ENCODE data around the gene GLRX.
A peak's percentile ranks its signal among the peaks of the same experiment; 100 is the strongest.
"Not testable (repeated sequence)": the region's sequence is repeated elsewhere in the genome, so short reads cannot be mapped to it uniquely, and the experiment has no call there.

Gene GLRX

GRCh38 chr5:95822542-95823181 is at the start of gene GLRX:
Gene GLRX (minus strand): TSS chr5:95822726. CDS start chr5:95822662, 64 bp downstream.
- DNase-seq (ENCODE audit: low spot score): peak; percentile 90

- no peak for DNase-seq (ENCODE audit: low spot score)
These were observed 48.8 kb upstream of the GLRX start for GRCh38 chr5:95871146-95871806.

- no peak for DNase-seq (ENCODE audit: low spot score)
These were observed 47.7 kb upstream of the GLRX start for GRCh38 chr5:95870105-95870672.

- DNase-seq (ENCODE audit: low spot score): not testable (repeated sequence)
These were observed 46.8 kb upstream of the GLRX start for GRCh38 chr5:95869173-95869855.

- no peak for DNase-seq (ENCODE audit: low spot score)
These were observed 45.6 kb upstream of the GLRX start for GRCh38 chr5:95868136-95868535.

GRCh38 chr5:95866435-95867040 is 44.0 kb upstream of the GLRX start:
- DNase-seq (ENCODE audit: low spot score): no peak

GRCh38 chr5:95864944-95865504 is 42.5 kb upstream of the GLRX start:
- DNase-seq (ENCODE audit: low spot score): no peak

- no peak for DNase-seq (ENCODE audit: low spot score)
These were observed 41.9 kb upstream of the GLRX start for GRCh38 chr5:95864456-95864855.

GRCh38 chr5:95863383-95863757 is 40.8 kb upstream of the GLRX start:
- peak; percentile 45 for DNase-seq (ENCODE audit: low spot score)

- DNase-seq (ENCODE audit: low spot score): no peak
These were observed 40.3 kb upstream of the GLRX start for GRCh38 chr5:95862671-95863382.

GRCh38 chr5:95861864-95862561 is 39.5 kb upstream of the GLRX start:
- no peak for DNase-seq (ENCODE audit: low spot score)

- peak; percentile 86 for DNase-seq (ENCODE audit: low spot score)
These were observed 38.8 kb upstream of the GLRX start for GRCh38 chr5:95861221-95861863.

- DNase-seq (ENCODE audit: low spot score): no peak
These were observed 37.1 kb upstream of the GLRX start for GRCh38 chr5:95859661-95860060.

GRCh38 chr5:95858661-95859595 is 36.4 kb upstream of the GLRX start:
- peak; percentile 90 for DNase-seq (ENCODE audit: low spot score)

- DNase-seq (ENCODE audit: low spot score): peak; percentile 91
These were observed 35.5 kb upstream of the GLRX start for GRCh38 chr5:95858023-95858461.

GRCh38 chr5:95857185-95857945 is 34.8 kb upstream of the GLRX start:
- DNase-seq (ENCODE audit: low spot score): no peak

GRCh38 chr5:95856501-95856981 is 34.0 kb upstream of the GLRX start:
- no peak for DNase-seq (ENCODE audit: low spot score)

- DNase-seq (ENCODE audit: low spot score): no peak
These were observed 31.0 kb upstream of the GLRX start for GRCh38 chr5:95853490-95853889.

Data from AG08395 (cell line).